Activated CD8-positive, alpha-beta T cell treated with anti-CD3 and anti-CD28 coated beads, Interleukin-2, amount 10 ng/mL, durations not matched to agents 7 days and 5 days (primary cell): ENCODE measurements around the gene CEACAM16. TPM values are rescaled to one million over a fixed set of nuclear protein-coding genes. Genes with fewer than 3 reads are reported as not detected.
"Not testable (repeated sequence)": the region's sequence is repeated elsewhere in the genome, so short reads cannot be mapped to it uniquely, and the experiment has no call there.

Source experiments
- ATAC-seq: fragments of 150-1000 bp; cut with Tn5 transposase; one replicate; pipeline ENCODE4 v1.10.0; 2021; ENCODE audit warnings: moderate library complexity
- CTCF ChIA-PET: fragments of 350-600 bp; sonication (Branson Sonifier 250); formaldehyde crosslinking; loops from one replicate; lab custom pipeline; 2021; ENCODE audit warnings: antibody characterized with exemption; lab: Charles Lee
- POLR2A ChIA-PET: fragments of 350-600 bp; sonication (Branson Sonifier 250); formaldehyde crosslinking; loops from one replicate; lab custom pipeline; 2021; ENCODE audit warnings: antibody characterized with exemption; lab: Charles Lee
- DNase-seq: peaks from one replicate; pipeline ENCODE4 v3.0.0-alpha.2; 2020
- H3K27ac Mint-ChIP-seq: one replicate; pipeline ENCODE4 v1.8.0; 2021; ENCODE audit warnings: mild to moderate bottlenecking, mixed read lengths
- H3K27me3 Mint-ChIP-seq: one replicate; pipeline ENCODE4 v1.8.0; 2021; ENCODE audit warnings: low read depth, mixed read lengths
- H3K36me3 Mint-ChIP-seq: one replicate; pipeline ENCODE4 v1.8.0; 2021; ENCODE audit warnings: low read depth, mixed read lengths
- H3K4me1 Mint-ChIP-seq: one replicate; pipeline ENCODE4 v1.8.0; 2021; ENCODE audit warnings: low read depth, mixed read lengths
- H3K4me3 Mint-ChIP-seq: one replicate; pipeline ENCODE4 v1.8.0; 2021; ENCODE audit warnings: mild to moderate bottlenecking, mixed read lengths
- H3K9me3 Mint-ChIP-seq: one replicate; pipeline ENCODE4 v1.8.0; 2022; ENCODE audit warnings: mixed read lengths; ENCODE audit not compliant: insufficient read depth
- total RNA-seq, 2 experiments: library from RNA; stranded (reverse); gene quantifications; one replicate each; pipeline ENCODE4 v1.2.3, GENCODE V29; 2021

CEACAM16 gene
- total RNA-seq, 2 experiments from 2014 or later = not detected

- ChIA-PET CTCF (interaction anchor here (0.9 to 2.2 kb wide), 7 partner anchors 8 to 183 kb away, joined by 3 to 13 read pairs (median 5); partner anchors contain the start of gene NECTIN2), POLR2A (no interaction called here)
- DNase-seq (no peak), ATAC-seq (no peak)
- H3K36me3 Mint-ChIP-seq = no peaks in the 10 kb centered on the region
- H3K27me3 Mint-ChIP-seq = no peaks in the 10 kb centered on the region
- no peak overlapping the region for H3K4me3 Mint-ChIP-seq
- no peak overlapping the region for H3K27ac Mint-ChIP-seq
- H3K4me1 Mint-ChIP-seq = no peaks in the 10 kb centered on the region
- H3K9me3 Mint-ChIP-seq = no peaks in the 10 kb centered on the region
Measured at GRCh38 chr19:44662691-44663385, 36.1 kb upstream of the CEACAM16 start.

- Mint-ChIP-seq H3K27ac (no peak overlapping the region), H3K9me3 (no peaks in the 10 kb centered on the region), H3K36me3 (no peaks in the 10 kb centered on the region), H3K4me1 (no peaks in the 10 kb centered on the region), H3K4me3 (no peak overlapping the region), H3K27me3 (no peaks in the 10 kb centered on the region)
- POLR2A ChIA-PET = interaction anchor here (0.6 kb wide), 1 partner anchor 89 kb away, joined by 3 read pairs; no protein-coding TSS in a partner anchor
- ATAC-seq (no peak), DNase-seq (no peak)
- CTCF ChIA-PET = interaction anchor here (1.3 to 2.2 kb wide), 4 partner anchors 10 to 182 kb away, joined by 4 to 13 read pairs (median 6); partner anchors contain the start of gene NECTIN2
Measured at GRCh38 chr19:44663996-44664395, 35.0 kb upstream of the CEACAM16 start.

DNA sequence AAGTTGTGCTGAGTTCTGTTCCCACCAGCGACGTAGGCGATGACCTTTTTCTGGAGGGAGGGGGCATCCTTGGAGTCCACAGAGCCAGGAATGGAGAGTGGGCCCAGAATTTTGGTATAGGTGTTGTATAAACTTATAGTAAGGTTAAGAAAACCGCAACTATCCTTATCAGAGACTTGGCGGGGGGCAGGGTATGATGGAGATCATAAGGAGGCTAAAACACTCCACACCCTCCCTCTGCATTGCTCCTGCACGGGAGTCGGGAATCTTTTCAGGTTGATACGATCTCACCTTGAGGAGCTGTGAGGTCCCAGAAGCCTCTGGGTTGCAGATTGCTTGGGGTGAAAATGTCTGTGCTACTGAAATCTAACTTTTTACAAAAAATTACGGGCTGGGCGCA lies 34.0 kb upstream of the CEACAM16 start:
- Mint-ChIP-seq H3K27me3 (no peaks in the 10 kb centered on the region), H3K9me3 (no peaks in the 10 kb centered on the region), H3K4me1 (no peaks in the 10 kb centered on the region), H3K4me3 (no peak overlapping the region), H3K27ac (no peak overlapping the region), H3K36me3 (no peaks in the 10 kb centered on the region)
- POLR2A ChIA-PET = no interaction called here
- ATAC-seq = no peak
- no peak for DNase-seq
- CTCF ChIA-PET = no interaction called here

GRCh38 chr19:44666852-44667556 lies 31.9 kb upstream of the CEACAM16 start:
- H3K4me1 Mint-ChIP-seq = no peaks in the 10 kb centered on the region
- ChIA-PET POLR2A (no interaction called here), CTCF (interaction anchor here (0.9 to 1.6 kb wide), 3 partner anchors 10 to 96 kb away, joined by 3 to 7 read pairs (median 6); no protein-coding TSS in a partner anchor)
- no peaks in the 10 kb centered on the region for H3K36me3 Mint-ChIP-seq
- H3K27ac Mint-ChIP-seq = no peak overlapping the region
- DNase-seq = no peak
- peak; percentile 21 for ATAC-seq
- H3K4me3 Mint-ChIP-seq = no peak overlapping the region
- H3K9me3 Mint-ChIP-seq = no peaks in the 10 kb centered on the region
- H3K27me3 Mint-ChIP-seq = no peaks in the 10 kb centered on the region

DNA sequence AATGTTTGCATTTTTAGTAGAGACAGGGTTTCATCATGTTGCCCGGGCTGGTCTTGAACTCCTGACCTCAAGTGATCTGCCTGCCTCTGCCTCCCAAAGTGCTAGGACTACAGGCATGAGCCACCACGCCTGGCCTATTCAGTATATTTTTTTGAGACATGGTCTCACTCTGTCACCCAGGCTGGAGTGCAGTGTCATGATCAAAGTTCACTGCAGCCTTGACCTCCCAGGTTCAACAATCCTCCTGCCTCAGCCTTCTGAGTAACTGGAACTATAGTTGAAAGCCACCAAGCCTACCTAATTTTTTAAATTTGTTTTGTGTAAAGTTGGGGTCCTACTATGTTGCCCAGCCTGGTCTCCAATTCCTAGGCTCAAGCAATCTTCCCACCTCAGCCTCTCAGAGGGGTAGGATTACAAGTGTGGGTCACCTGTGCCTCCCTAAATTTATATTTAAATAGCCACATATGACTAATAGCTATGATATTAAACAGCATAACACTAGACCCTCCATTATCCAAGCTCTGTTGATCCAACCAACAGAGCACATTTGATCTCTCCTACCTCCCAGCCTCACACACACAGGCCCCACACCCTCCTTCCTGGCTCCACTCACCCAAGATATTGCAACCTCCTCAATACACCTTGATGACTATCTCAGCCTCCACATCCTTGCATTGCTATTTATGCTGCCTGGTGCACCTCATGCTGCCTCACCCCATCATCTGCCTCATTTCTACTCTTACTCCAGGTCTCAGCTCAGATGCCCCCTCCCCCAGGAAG lies 29.8 kb upstream of the CEACAM16 start:
- no peaks in the 10 kb centered on the region for H3K27me3 Mint-ChIP-seq
- no peak overlapping the region for H3K4me3 Mint-ChIP-seq
- no peaks in the 10 kb centered on the region for H3K36me3 Mint-ChIP-seq
- DNase-seq (peak; percentile 29), ATAC-seq (peak; percentile 60)
- H3K9me3 Mint-ChIP-seq = peaks cover 3% of the 10 kb centered on the region
- H3K27ac Mint-ChIP-seq = no peak overlapping the region
- CTCF ChIA-PET = no interaction called here
- H3K4me1 Mint-ChIP-seq = no peaks in the 10 kb centered on the region
- POLR2A ChIA-PET = no interaction called here

- H3K4me1 Mint-ChIP-seq, H3K4me3 Mint-ChIP-seq, DNase-seq, ATAC-seq, H3K9me3 Mint-ChIP-seq, H3K27me3 Mint-ChIP-seq, POLR2A ChIA-PET, CTCF ChIA-PET, H3K36me3 Mint-ChIP-seq, H3K27ac Mint-ChIP-seq: not testable (repeated sequence)
Measured at GRCh38 chr19:44670027-44670426, 28.9 kb upstream of the CEACAM16 start.

DNA sequence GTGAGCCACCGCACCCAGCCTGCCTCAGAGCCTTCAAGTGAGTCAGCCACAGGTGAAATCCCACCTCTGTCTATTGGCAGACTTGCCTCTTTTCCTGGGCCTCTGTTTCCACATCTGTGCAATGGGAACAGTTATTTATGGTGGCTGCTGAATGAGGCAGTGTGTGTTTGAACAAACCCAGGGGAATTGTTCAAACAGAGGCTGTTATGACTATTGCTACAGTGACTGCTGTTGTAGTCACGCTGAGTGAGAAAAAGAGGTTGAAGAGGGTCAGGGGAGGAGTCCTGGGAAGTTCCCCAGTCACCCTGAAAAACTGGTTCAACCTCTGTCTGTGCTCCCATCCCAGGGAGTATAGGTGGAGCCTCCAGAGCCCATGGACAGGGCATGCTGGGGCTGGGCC lies 27.6 kb upstream of the CEACAM16 start, which contains the start of gene CEACAM19:
Gene CEACAM19, plus strand, starts transcription at position 83 of the 400 bp plus-strand sequence. CDS start 450 bp downstream, outside the sequence.
- Mint-ChIP-seq H3K27ac (no peak within 1 kb of the TSS), H3K27me3 (no peaks in the 10 kb centered on the region), H3K9me3 (peaks cover 3% of the 10 kb centered on the region), H3K36me3 (no peaks in the 10 kb centered on the region), H3K4me1 (no peaks in the 10 kb centered on the region), H3K4me3 (no peak within 1 kb of the TSS)
- ATAC-seq = no peak
- CTCF ChIA-PET = interaction anchor here (1.0 to 1.2 kb wide), 2 partner anchors 13 to 53 kb away, joined by 3 read pairs; no protein-coding TSS in a partner anchor
- POLR2A ChIA-PET = no interaction called here
- DNase-seq = no peak

DNA sequence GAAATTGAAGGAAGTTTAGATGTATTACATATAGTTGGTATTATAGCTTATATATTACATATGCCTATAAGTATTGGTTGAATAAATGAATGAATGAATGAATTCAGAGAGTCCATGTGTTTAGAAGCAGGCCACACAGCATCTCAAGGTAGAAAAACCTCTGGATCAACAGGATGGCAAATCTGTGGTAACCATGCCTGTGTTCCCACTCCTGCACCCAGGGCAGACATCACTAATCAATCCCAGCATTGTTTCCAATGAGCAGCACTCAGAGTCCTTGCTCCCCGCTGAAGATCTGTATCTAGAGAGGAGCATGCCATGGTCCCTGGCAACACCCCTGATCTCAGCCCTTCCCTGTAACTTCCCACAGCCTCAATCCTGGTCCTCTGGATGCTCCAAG lies 26.7 kb upstream of the CEACAM16 start:
- no peak for DNase-seq
- Mint-ChIP-seq H3K27ac (no peak overlapping the region), H3K36me3 (no peaks in the 10 kb centered on the region), H3K27me3 (no peaks in the 10 kb centered on the region), H3K4me3 (no peak overlapping the region), H3K4me1 (no peaks in the 10 kb centered on the region), H3K9me3 (peaks cover 3% of the 10 kb centered on the region)
- ChIA-PET POLR2A (no interaction called here), CTCF (interaction anchor here (1.0 kb wide), 1 partner anchor 14 kb away, joined by 3 read pairs; no protein-coding TSS in a partner anchor)
- no peak for ATAC-seq

DNA sequence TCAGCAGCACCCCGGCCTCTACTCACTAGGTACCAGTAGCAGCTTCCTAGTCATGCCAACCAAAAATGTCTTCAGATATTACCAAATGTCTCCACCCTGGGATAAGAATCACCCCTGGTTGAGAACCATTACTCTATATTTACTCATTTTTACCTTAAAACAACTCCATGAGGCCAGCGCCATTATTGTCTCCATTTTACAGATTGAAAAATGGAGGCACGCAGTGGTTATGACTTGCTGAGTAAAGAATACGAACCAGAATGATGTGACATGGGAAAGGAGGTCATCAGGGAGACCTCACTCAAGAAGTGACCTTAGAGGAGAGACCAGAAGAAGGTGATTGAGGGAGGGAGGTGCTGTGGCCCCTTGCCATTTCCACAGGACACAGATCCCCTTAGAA lies 25.4 kb upstream of the CEACAM16 start:
- Mint-ChIP-seq H3K27ac (no peak overlapping the region), H3K4me1 (no peaks in the 10 kb centered on the region), H3K27me3 (no peaks in the 10 kb centered on the region), H3K36me3 (no peaks in the 10 kb centered on the region), H3K4me3 (no peak overlapping the region), H3K9me3 (peaks cover 3% of the 10 kb centered on the region)
- CTCF ChIA-PET = no interaction called here
- DNase-seq (no peak), ATAC-seq (no peak)
- POLR2A ChIA-PET = no interaction called here

GRCh38 chr19:44675521-44675920 lies 23.4 kb upstream of the CEACAM16 start:
- Mint-ChIP-seq H3K27ac (no peak overlapping the region), H3K4me3 (no peak overlapping the region), H3K4me1 (no peaks in the 10 kb centered on the region), H3K9me3 (peaks cover 3% of the 10 kb centered on the region), H3K36me3 (no peaks in the 10 kb centered on the region), H3K27me3 (no peaks in the 10 kb centered on the region)
- CTCF ChIA-PET = no interaction called here
- DNase-seq = no peak
- no peak for ATAC-seq
- POLR2A ChIA-PET = no interaction called here

GRCh38 chr19:44677019-44677811 lies 21.7 kb upstream of the CEACAM16 start:
- ATAC-seq (no peak), DNase-seq (no peak)
- H3K27me3 Mint-ChIP-seq = no peaks in the 10 kb centered on the region
- POLR2A ChIA-PET = no interaction called here
- CTCF ChIA-PET = no interaction called here
- peaks cover under 1% of the 10 kb centered on the region for H3K9me3 Mint-ChIP-seq
- H3K27ac Mint-ChIP-seq = no peak overlapping the region
- H3K4me1 Mint-ChIP-seq = no peaks in the 10 kb centered on the region
- H3K4me3 Mint-ChIP-seq = no peak overlapping the region
- no peaks in the 10 kb centered on the region for H3K36me3 Mint-ChIP-seq
